NCI-H1105 (cell line): ENCODE measurements around the gene GNB4.
A peak's percentile ranks its signal among the peaks of the same experiment; 100 is the strongest.

Experiments
- DNase-seq: peaks from one replicate; lab custom pipeline; 2025; lab: John Stamatoyannopoulos, UW

The GNB4 gene

DNA sequence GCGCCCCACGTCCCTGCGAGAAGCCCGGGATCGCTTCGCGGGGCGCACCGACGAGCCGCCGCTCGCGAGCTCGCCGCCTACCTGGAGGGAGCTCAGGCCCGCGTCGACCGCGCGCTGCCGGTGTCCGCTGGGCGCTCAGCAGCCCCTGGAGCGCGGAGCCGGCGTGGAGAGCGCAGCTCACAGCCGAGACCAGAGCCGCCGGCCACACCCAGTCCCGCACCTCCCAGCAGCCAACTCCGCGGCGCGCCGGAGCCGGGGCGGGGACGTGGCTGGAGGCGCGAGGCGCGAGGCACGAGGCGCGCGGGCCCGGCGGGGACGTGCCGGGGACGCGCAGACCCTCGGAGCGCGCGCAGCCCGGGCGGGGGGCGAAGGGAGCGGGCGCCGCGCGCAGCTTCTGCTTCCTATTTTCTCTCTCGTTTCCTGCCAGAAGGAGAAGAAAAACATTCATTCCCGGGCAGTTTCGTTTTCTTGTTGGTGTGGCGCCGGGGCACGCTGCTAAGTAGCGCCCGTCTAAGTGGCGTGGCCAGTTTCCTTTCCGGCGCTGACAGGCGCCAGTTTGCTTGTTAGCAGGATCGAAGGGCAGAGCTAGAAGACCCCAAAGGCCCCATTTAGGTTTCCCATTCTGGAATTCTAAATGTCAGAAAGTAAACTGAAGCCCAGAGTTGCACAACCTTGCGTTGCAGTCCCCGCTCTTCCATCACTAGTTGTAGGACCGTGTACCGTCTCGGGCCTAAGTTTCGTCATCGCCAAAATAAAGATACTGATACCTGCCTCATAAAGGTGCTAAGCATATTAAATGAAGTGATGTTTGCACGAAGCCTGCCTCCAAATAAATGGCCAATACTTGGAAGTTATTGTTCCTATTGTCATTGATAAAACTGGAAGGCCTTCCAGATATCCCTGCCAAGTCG, at the start of gene GNB4:
TSS of gene GNB4 (minus strand) at position 206 of the 911 bp plus-strand sequence. CDS start 25,270 bp downstream, outside the sequence.
- peak; percentile 78 for DNase-seq

GRCh38 chr3:179495483-179495882, 44.2 kb upstream of the GNB4 start:
- no peak for DNase-seq

DNA sequence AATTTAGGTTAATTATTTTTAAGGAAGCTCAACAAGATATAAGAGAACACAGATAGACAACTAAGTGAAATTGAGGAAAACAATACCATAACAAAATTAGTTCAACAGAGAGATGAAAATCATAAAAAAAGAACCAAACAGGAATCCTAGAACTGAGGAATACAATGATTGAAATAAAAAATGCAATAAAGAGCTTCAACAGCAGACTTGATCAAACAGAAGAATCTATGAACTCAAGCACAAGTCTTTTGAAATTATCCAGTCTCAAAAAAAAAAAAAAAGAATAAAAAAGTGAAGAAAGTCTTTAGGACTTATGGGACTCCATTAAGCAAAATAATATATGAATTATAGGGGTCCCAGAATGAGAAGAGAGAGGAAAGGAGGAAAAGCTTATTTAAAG, 42.0 kb upstream of the GNB4 start:
- DNase-seq: no peak

GRCh38 chr3:179488213-179488612, 36.9 kb upstream of the GNB4 start:
- no peak for DNase-seq

DNA sequence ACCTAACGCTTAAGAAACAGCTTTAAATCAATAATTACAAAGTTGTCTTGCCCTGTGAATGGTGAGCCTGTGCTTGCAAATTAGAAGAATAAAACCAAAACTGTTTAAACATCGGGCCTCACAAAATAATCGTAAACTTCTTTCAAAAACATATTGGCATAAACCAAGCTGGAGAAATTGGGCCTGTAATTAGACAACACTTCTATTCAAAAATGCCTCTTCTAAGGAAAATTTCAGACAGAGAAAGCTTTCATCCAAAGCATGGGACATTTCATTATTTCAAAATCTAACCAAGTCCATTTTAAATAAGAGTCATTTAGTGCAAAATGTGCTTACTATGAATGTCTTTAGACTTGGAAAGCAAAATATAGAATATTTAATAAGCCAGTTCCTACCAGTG, 35.5 kb upstream of the GNB4 start:
- DNase-seq: no peak

GRCh38 chr3:179482857-179483256, 31.6 kb upstream of the GNB4 start:
- DNase-seq: no peak

- DNase-seq: no peak
Measured at GRCh38 chr3:179476215-179476614, 24.9 kb upstream of the GNB4 start.

DNA sequence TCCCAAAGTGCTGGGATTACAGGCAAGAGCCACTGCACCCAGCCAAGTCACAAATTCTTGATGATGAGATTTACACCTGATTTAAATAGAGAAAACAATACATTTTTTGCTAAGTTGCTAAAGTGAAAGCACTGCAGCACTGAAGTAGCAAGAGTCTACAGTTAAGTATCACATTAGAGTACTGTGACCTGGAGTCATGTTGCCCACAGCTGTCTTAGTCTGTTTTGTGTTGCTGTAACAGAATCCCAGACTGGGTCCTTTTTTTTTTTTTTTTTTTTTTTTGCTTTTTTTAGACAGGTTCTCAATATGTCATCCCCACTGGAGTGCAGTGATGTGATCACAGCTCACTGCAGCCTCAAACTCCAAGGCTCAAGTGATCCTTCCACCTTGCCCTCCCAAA, 23.2 kb upstream of the GNB4 start:
- no peak for DNase-seq

- DNase-seq: no peak
Measured at GRCh38 chr3:179473565-179473964, 22.3 kb upstream of the GNB4 start.

- no peak for DNase-seq
Measured at GRCh38 chr3:179464323-179465092, 13.2 kb upstream of the GNB4 start.

DNA sequence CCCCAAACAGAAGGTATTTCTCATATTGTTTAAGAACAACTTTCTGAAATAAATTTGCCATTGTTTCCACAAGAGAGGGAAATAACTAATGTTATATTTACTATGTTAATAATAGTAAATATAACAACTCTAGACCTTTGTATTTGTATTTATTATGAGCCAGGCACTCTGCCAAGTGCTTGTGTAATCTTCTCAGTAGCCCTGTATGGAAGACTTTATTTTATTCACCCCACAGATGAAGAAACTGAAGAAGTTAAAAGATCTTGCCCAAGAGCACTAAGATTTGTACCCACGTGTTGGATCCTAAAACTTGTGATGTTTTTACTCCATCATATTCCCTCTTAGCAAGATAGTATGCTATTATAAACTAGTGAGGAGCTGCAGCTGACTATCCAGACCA, 12.0 kb upstream of the GNB4 start:
- no peak for DNase-seq

- DNase-seq: no peak
Measured at GRCh38 chr3:179460260-179460659, 9.0 kb upstream of the GNB4 start.

DNA sequence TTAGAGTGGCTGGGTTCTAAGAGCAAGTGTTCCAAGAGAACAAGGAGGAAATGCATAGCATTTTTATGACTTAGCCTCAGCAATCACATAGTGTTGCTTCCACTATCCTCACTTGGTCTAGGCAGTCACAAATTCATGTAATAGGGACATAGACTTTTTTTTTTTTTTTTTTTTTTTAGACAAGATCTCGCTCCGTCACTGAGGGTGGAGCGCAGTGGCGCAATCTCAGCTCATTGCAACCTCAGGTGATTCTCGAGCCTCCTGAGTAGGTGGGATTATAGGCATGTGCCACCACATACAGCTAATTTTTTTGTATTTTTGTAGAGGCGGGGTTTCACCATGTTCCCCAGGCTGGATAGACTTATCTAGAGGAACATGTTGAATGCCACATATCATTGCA, 4.7 kb upstream of the GNB4 start:
- no peak for DNase-seq

- DNase-seq: no peak
Measured at GRCh38 chr3:179454887-179455286, 3.6 kb upstream of the GNB4 start.

- no peak for DNase-seq
Measured at GRCh38 chr3:179453967-179454366, 2.7 kb upstream of the GNB4 start.

GRCh38 chr3:179452872-179453271, 1.6 kb upstream of the GNB4 start:
- DNase-seq: no peak

DNA sequence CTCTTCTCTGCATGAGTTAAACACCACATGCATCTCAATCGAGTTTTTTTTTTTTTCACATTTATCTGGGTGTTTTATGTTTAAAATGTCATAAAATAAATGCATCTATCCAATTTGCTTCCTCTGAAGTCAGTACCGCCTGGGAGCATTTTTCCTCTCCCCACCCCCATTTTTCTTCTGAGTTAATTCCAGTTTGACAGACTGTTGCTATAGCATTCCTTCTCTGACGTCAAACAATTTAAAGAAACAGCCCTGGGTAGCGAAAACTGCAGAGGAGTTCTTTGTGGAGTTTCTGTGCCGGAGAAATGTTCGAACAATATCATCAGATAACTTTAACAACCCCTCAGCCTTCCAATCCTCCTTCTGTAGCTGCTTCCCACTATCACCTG, 900 bp upstream of the GNB4 start:
- no peak for DNase-seq

GRCh38 chr3:179450901-179451264, 387 bp downstream of the GNB4 start:
- DNase-seq: no peak

- no peak for DNase-seq
Measured at GRCh38 chr3:179450261-179450701, 989 bp downstream of the GNB4 start.

GRCh38 chr3:179449636-179450035, 1.6 kb downstream of the GNB4 start:
- no peak for DNase-seq

DNA sequence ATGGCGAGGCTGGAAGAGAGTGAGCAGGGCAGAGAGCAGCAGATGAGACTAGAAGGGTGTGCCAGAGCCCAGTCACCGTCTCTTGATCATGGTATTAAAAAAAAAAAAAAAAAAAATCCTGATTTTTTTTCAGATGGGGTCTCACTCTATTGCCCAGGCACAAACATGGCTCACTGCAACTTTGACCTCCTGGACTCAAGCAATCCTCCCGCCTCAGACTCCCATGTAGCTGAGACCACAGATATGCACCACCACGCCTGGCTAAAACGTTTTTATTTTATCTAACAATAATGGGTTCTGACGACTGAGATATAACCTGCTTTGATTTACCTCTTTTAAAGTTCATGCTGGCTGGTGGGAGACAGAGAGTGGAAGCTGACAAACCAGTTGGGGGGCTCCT, 4.0 kb downstream of the GNB4 start:
- no peak for DNase-seq

GRCh38 chr3:179446501-179446900, 4.8 kb downstream of the GNB4 start:
- DNase-seq: no peak

GRCh38 chr3:179438841-179439240, 12.4 kb downstream of the GNB4 start:
- no peak for DNase-seq
